ENCODE measurements around the gene DNAJA4. TPM values are rescaled to one million over a fixed set of nuclear protein-coding genes. Genes with fewer than 3 reads are reported as not detected.

DNAJA4 gene
- total RNA-seq, 4 donors from 2014 or later: 9.5 to 21.9 (median 13.8) TPM

GRCh38 chr15:78255421-78256043 lies 8.8 kb upstream of the DNAJA4 start:
- H3K4me1 ChIP-seq: no peaks in the 10 kb centered on the region
- intact Hi-C loops (cut with DNase I): no loop called here
- H3K9me3 ChIP-seq: no peaks in the 10 kb centered on the region
- TF ChIP-seq POLR2A (IDR thresholded peaks at IDR 0.05) (no peak), CTCF (IDR thresholded peaks at IDR 0.05) (no peak)
- no peak for DNase-seq
- H3K27me3 ChIP-seq: no peaks in the 10 kb centered on the region
- H3K36me3 ChIP-seq: no peaks in the 10 kb centered on the region
- WGBS, 2 donors: 92 to 100% methylated on average over 1 of the region's 1 CpG
- H3K4me3 ChIP-seq (replicated peaks in 1 of 3): no peak overlapping the region
- H3K27ac ChIP-seq: no peak overlapping the region

- Histone ChIP-seq H3K36me3 (no peaks in the 10 kb centered on the region), H3K4me3 (replicated peaks in 1 of 3) (no peak overlapping the region), H3K27me3 (no peaks in the 10 kb centered on the region), H3K9me3 (no peaks in the 10 kb centered on the region), H3K4me1 (no peaks in the 10 kb centered on the region), H3K27ac (no peak overlapping the region)
- no peak for DNase-seq
- 84 to 90% methylated on average over 3 of the region's 3 CpGs for WGBS, 2 donors
- TF ChIP-seq POLR2A (IDR thresholded peaks at IDR 0.05): no peak
- no peak for TF ChIP-seq CTCF (IDR thresholded peaks at IDR 0.05)
- intact Hi-C loops (cut with DNase I): no loop called here
Measured at GRCh38 chr15:78256044-78256437, 8.3 kb upstream of the DNAJA4 start.

GRCh38 chr15:78257681-78258080 lies 6.7 kb upstream of the DNAJA4 start:
- H3K27me3 ChIP-seq: no peaks in the 10 kb centered on the region
- no peak overlapping the region for H3K27ac ChIP-seq
- no peak overlapping the region for H3K4me3 ChIP-seq (replicated peaks in 1 of 3)
- H3K36me3 ChIP-seq: no peaks in the 10 kb centered on the region
- no peak for TF ChIP-seq CTCF (IDR thresholded peaks at IDR 0.05)
- no peak for TF ChIP-seq POLR2A (IDR thresholded peaks at IDR 0.05)
- intact Hi-C loops (cut with DNase I): no loop called here
- no peak for DNase-seq
- 77 to 85% methylated on average over 3 of the region's 3 CpGs for whole genome bisulfite sequencing, 2 donors
- H3K9me3 ChIP-seq: no peaks in the 10 kb centered on the region
- no peaks in the 10 kb centered on the region for H3K4me1 ChIP-seq

- intact Hi-C loops (cut with DNase I): no loop called here
- peaks cover 0 to 5% of the 10 kb centered on the region in 2 donors for H3K4me1 ChIP-seq
- H3K36me3 ChIP-seq: no peaks in the 10 kb centered on the region
- no peaks in the 10 kb centered on the region for H3K27me3 ChIP-seq
- no peak overlapping the region for H3K4me3 ChIP-seq (replicated peaks in 1 of 3)
- DNase-seq: no peak
- no peak for TF ChIP-seq CTCF (IDR thresholded peaks at IDR 0.05)
- no peak for TF ChIP-seq POLR2A (IDR thresholded peaks at IDR 0.05)
- H3K9me3 ChIP-seq: no peaks in the 10 kb centered on the region
- WGBS, 2 donors: 76 to 85% methylated on average over 3 of the region's 3 CpGs
- H3K27ac ChIP-seq: no peak overlapping the region
Measured at GRCh38 chr15:78259232-78259631, 5.1 kb upstream of the DNAJA4 start.

GRCh38 chr15:78260489-78260888 lies 3.9 kb upstream of the DNAJA4 start:
- intact Hi-C loops (cut with DNase I): no loop called here
- no peaks in the 10 kb centered on the region for H3K36me3 ChIP-seq
- TF ChIP-seq CTCF (IDR thresholded peaks at IDR 0.05): no peak
- no peak for TF ChIP-seq POLR2A (IDR thresholded peaks at IDR 0.05)
- no peak overlapping the region for H3K4me3 ChIP-seq (replicated peaks in 1 of 3)
- H3K9me3 ChIP-seq: no peaks in the 10 kb centered on the region
- H3K4me1 ChIP-seq: peaks cover 5 to 7% of the 10 kb centered on the region in 2 donors
- DNase-seq: no peak
- 19 to 59% methylated on average over 2 of the region's 2 CpGs for WGBS, 2 donors
- H3K27me3 ChIP-seq: no peaks in the 10 kb centered on the region
- no peak overlapping the region for H3K27ac ChIP-seq
